OCI-LY7 (cell line): ENCODE results near the gene ETV7. TPM values are rescaled to one million over a fixed set of nuclear protein-coding genes. Genes with fewer than 3 reads are reported as not detected.

Experiments used
- BruUV-seq: library from RNA; stranded (reverse); fragments of 400-500 nt; replicated peaks from 2 replicates; lab custom pipeline; 2021; lab: Mats Ljungman, UMichigan
- CTCF ChIA-PET: fragments of 300-600 bp; sonication (Branson Sonifier 250); formaldehyde crosslinking; loops from one replicate; lab custom pipeline; 2022; ENCODE audit warnings: antibody characterized with exemption; ENCODE audit not compliant: unreplicated experiment; lab: Charles Lee
- POLR2A ChIA-PET: fragments of 300-600 bp; sonication (Branson Sonifier 250); formaldehyde crosslinking; loops from one replicate; lab custom pipeline; 2022; ENCODE audit warnings: antibody characterized with exemption; lab: Charles Lee
- DNase-seq: peaks from one replicate; pipeline ENCODE4 v3.0.0-alpha.2; 2015; ENCODE audit warnings: low spot score
- H2AFZ ChIP-seq: fragments of 200-600 bp; sonication (generic), shearing (Covaris generic); 2 replicates; pipeline ENCODE4 v1.6.1; 2014; ENCODE audit warnings: mild to moderate bottlenecking, antibody characterized with exemption, low read length, moderate library complexity
- H3K27ac ChIP-seq: fragments of 200-600 bp; sonication (generic); 2 replicates; pipeline ENCODE4 v1.5.1; 2014; ENCODE audit warnings: mixed run types, low read depth, mild to moderate bottlenecking, moderate library complexity, low read length, inconsistent platforms; ENCODE audit not compliant: poor library complexity, severe bottlenecking
- H3K36me3 ChIP-seq: fragments of 200-600 bp; sonication (generic); 2 replicates; pipeline ENCODE4 v1.6.1; 2014; ENCODE audit warnings: mild to moderate bottlenecking, antibody characterized with exemption, low read length, moderate library complexity, mixed read lengths; ENCODE audit not compliant: insufficient read depth
- H3K4me1 ChIP-seq: fragments of 200-600 bp; sonication (generic); 2 replicates; pipeline ENCODE4 v1.5.1; 2014; ENCODE audit warnings: mild to moderate bottlenecking, low read length; ENCODE audit not compliant: insufficient read depth, poor library complexity, severe bottlenecking
- H3K4me2 ChIP-seq: fragments of 200-600 bp; sonication (generic); 2 replicates; pipeline ENCODE4 v1.6.1; 2014; ENCODE audit warnings: mild to moderate bottlenecking, low read length
- H3K4me3 ChIP-seq: fragments of 200-600 bp; sonication (generic); 2 replicates; pipeline ENCODE4 v1.5.1; 2014; ENCODE audit warnings: mild to moderate bottlenecking, low read depth, low read length; ENCODE audit not compliant: poor library complexity, severe bottlenecking
- H3K79me2 ChIP-seq: fragments of 200-600 bp; sonication (generic); 2 replicates; pipeline ENCODE4 v1.6.1; 2016; ENCODE audit warnings: low read depth, mild to moderate bottlenecking, low read length, moderate library complexity, mixed read lengths; ENCODE audit not compliant: insufficient read depth
- H3K9me2 ChIP-seq: fragments of 200-600 bp; sonication (generic); 2 replicates; pipeline ENCODE4 v1.6.1; 2016; ENCODE audit warnings: mild to moderate bottlenecking, low read length, mixed read lengths; ENCODE audit not compliant: insufficient read depth
- H3K9me3 ChIP-seq: fragments of 200-600 bp; sonication (generic); 2 replicates; pipeline ENCODE4 v1.6.1; 2014; ENCODE audit warnings: mild to moderate bottlenecking, mixed run types, low read length, mixed read lengths
- H4K20me1 ChIP-seq: fragments of 200-600 bp; sonication (generic); 2 replicates; pipeline ENCODE4 v1.6.1; 2014; ENCODE audit warnings: mild to moderate bottlenecking, antibody characterized with exemption, low read length, moderate library complexity, mixed read lengths; ENCODE audit not compliant: insufficient read depth
- CTCF ChIP-seq: fragments of 200-600 bp; sonication (generic); conservative IDR thresholded peaks from 2 replicates; pipeline ENCODE4 v1.5.1; 2014; ENCODE audit warnings: mild to moderate bottlenecking, antibody characterized with exemption, low read length, moderate library complexity, mixed read lengths
- EZH2phosphoT487 ChIP-seq: fragments of 200-600 bp; sonication (generic); IDR thresholded peaks from 2 replicates; pipeline ENCODE4 v1.6.1; 2018; ENCODE audit warnings: low read depth, borderline replicate concordance, mild to moderate bottlenecking, mixed run types, antibody characterized with exemption, low read length, moderate library complexity, mixed read lengths
- intact Hi-C: fragments of 100-400 bp; cut with micrococcal nuclease; formaldehyde crosslinking; loops from one replicate; pipeline ENCODE4 v1.10.0; 2022; ENCODE audit not compliant: unreplicated experiment
- total RNA-seq, 2 experiments: library from RNA; depleted of rRNA in 1 of 2; stranded (reverse); fragments of >200 nt in 1 of 2; shearing (Covaris generic) in 1 of 2; gene quantifications; 2 replicates each; pipeline ENCODE4 v1.2.3, GENCODE V29; 2014 to 2022

Gene ETV7
- total RNA-seq, 2 experiments from 2014 or later, result not detected

- CTCF ChIA-PET, result no interaction called here
- POLR2A ChIA-PET, result interaction anchor here (0.6 to 0.7 kb wide), 2 partner anchors 9 to 36 kb away, joined by 3 read pairs; no protein-coding TSS in a partner anchor
- H4K20me1 ChIP-seq, result no peaks in the 10 kb centered on the region
- no peaks in the 10 kb centered on the region for H3K9me3 ChIP-seq
- no peaks in the 10 kb centered on the region for H3K79me2 ChIP-seq
- no TSS peak for BruUV-seq
- no peak for DNase-seq
- no peaks in the 10 kb centered on the region for H3K9me2 ChIP-seq
- no peaks in the 10 kb centered on the region for H3K36me3 ChIP-seq
- TF ChIP-seq CTCF (no peak), EZH2phosphoT487 (no peak)
- no peak overlapping the region for H3K27ac ChIP-seq
- intact Hi-C loops, result no loop called here
- no peak overlapping the region for H3K4me3 ChIP-seq
- no peaks in the 10 kb centered on the region for H3K4me1 ChIP-seq
- H2AFZ ChIP-seq, result no peak overlapping the region
- no peak overlapping the region for H3K4me2 ChIP-seq
These were observed 68.1 kb downstream of the ETV7 start for GRCh38 chr6:36319436-36319762.

DNA sequence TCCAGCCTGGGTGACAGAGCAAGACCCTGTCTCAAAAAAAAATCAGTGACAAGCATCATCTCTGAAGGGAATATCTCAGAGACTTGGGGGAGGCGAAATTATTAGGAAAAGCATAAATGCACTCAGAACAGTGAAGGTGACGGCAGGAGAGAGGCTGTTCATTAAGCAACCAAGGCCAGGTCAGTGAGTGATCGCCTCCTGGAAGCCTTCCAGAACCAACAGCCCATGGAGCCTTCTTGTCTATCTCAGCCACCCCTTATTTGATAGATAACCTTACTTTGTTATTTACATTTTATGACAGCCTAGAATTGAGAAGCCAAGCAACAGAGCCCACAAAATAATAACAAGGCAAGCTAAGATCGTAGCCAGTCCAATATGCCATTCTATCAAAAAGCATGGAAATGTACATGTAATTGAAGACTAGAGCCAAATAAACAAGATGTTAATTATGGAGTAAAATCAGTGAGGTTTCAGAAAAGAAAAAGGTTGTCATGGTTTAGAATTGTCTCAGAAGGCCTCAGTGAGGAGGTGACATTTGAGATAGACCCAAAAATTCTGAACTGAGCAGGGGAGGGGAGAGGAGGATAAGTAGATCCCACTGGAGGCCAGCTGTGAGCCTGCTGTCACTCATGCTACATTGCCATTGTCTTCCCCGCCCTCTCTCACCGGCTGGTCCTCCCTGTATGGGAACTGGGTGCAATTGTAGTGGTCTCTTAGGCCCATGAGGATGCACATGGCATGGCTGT, 68.6 kb downstream of the ETV7 start:
- no peaks in the 10 kb centered on the region for H3K9me3 ChIP-seq
- CTCF ChIA-PET, result no interaction called here
- H3K27ac ChIP-seq, result no peak overlapping the region
- no peaks in the 10 kb centered on the region for H3K79me2 ChIP-seq
- no peaks in the 10 kb centered on the region for H4K20me1 ChIP-seq
- H3K4me1 ChIP-seq, result peaks cover 4% of the 10 kb centered on the region
- no peaks in the 10 kb centered on the region for H3K36me3 ChIP-seq
- no peaks in the 10 kb centered on the region for H3K9me2 ChIP-seq
- TF ChIP-seq EZH2phosphoT487 (no peak), CTCF (no peak)
- intact Hi-C loops, result no loop called here
- POLR2A ChIA-PET, result interaction anchor here (0.6 kb wide), 1 partner anchor 36 kb away, joined by 3 read pairs; no protein-coding TSS in a partner anchor
- no TSS peak for BruUV-seq
- DNase-seq, result no peak
- H3K4me2 ChIP-seq, result no peak overlapping the region
- no peak overlapping the region for H2AFZ ChIP-seq
- H3K4me3 ChIP-seq, result no peak overlapping the region

DNA sequence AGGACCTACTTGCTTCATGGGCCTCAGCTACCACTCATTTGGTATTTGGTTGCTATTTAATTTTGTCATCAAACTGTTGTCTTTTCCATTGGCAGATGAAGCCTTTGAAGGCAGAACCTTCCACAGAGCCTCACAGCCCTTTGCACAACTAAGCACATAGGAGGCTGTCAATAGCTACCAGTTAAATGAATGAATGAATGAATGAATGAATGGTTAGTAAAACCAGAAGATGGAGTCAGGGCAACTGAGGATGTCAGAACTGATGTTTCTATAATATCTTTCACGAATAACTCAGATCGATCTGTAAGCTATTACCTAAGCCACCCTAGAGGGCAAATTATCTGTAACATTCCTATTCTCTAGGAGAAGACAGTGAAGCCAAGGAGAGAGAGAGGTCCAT, 69.8 kb downstream of the ETV7 start:
- Histone ChIP-seq H2AFZ (no peak overlapping the region), H4K20me1 (no peaks in the 10 kb centered on the region), H3K27ac (no peak overlapping the region), H3K9me3 (no peaks in the 10 kb centered on the region), H3K79me2 (no peaks in the 10 kb centered on the region), H3K36me3 (no peaks in the 10 kb centered on the region), H3K4me1 (peaks cover 16% of the 10 kb centered on the region), H3K4me3 (no peak overlapping the region), H3K4me2 (no peak overlapping the region), H3K9me2 (no peaks in the 10 kb centered on the region)
- DNase-seq, result no peak
- no TSS peak for BruUV-seq
- TF ChIP-seq EZH2phosphoT487 (no peak), CTCF (no peak)
- ChIA-PET POLR2A (no interaction called here), CTCF (interaction anchor here (0.8 kb wide), 1 partner anchor 23 kb away, joined by 3 read pairs; no protein-coding TSS in a partner anchor)
- intact Hi-C loops, result no loop called here
